GM21576 (cell line): ENCODE results near the gene NPY4R2.
"Not testable (repeated sequence)": the region's sequence is repeated elsewhere in the genome, so short reads cannot be mapped to it uniquely, and the experiment has no call there.

Source experiments
- ATAC-seq: cut with Tn5 transposase; IDR thresholded peaks from one replicate; pipeline ENCODE4 v1.9.1; 2021; ENCODE audit warnings: mild to moderate bottlenecking, moderate library complexity; ENCODE audit not compliant: unreplicated experiment

The NPY4R2 gene

GRCh38 chr10:47928225-47928624 lies 9.8 kb downstream of the NPY4R2 start:
- not testable (repeated sequence) for ATAC-seq

GRCh38 chr10:47932824-47933223 lies 14.4 kb downstream of the NPY4R2 start:
- ATAC-seq: not testable (repeated sequence)

- not testable (repeated sequence) for ATAC-seq
Measured at GRCh38 chr10:47933462-47933861, 15.0 kb downstream of the NPY4R2 start.

GRCh38 chr10:47936772-47937228 lies 18.3 kb downstream of the NPY4R2 start:
- ATAC-seq: not testable (repeated sequence)

GRCh38 chr10:47937634-47938033 lies 19.2 kb downstream of the NPY4R2 start:
- not testable (repeated sequence) for ATAC-seq

- not testable (repeated sequence) for ATAC-seq
Measured at GRCh38 chr10:47940821-47941220, 22.4 kb downstream of the NPY4R2 start.

- not testable (repeated sequence) for ATAC-seq
Measured at GRCh38 chr10:47941379-47941778, 22.9 kb downstream of the NPY4R2 start.

- not testable (repeated sequence) for ATAC-seq
Measured at GRCh38 chr10:47942351-47943019, 24.0 kb downstream of the NPY4R2 start.

- ATAC-seq: not testable (repeated sequence)
Measured at GRCh38 chr10:47943328-47943727, 24.9 kb downstream of the NPY4R2 start.

GRCh38 chr10:47947424-47947823 lies 29.0 kb downstream of the NPY4R2 start:
- not testable (repeated sequence) for ATAC-seq

GRCh38 chr10:47957158-47957557 lies 38.7 kb downstream of the NPY4R2 start:
- not testable (repeated sequence) for ATAC-seq

- ATAC-seq: not testable (repeated sequence)
Measured at GRCh38 chr10:47959677-47960076, 41.2 kb downstream of the NPY4R2 start.

- not testable (repeated sequence) for ATAC-seq
Measured at GRCh38 chr10:47960699-47961098, 42.2 kb downstream of the NPY4R2 start.

- not testable (repeated sequence) for ATAC-seq
Measured at GRCh38 chr10:47962785-47963184, 44.3 kb downstream of the NPY4R2 start.

- ATAC-seq: not testable (repeated sequence)
Measured at GRCh38 chr10:47964280-47965063, 46.0 kb downstream of the NPY4R2 start.

GRCh38 chr10:47968988-47969387 lies 50.5 kb downstream of the NPY4R2 start:
- ATAC-seq: not testable (repeated sequence)

- ATAC-seq: not testable (repeated sequence)
Measured at GRCh38 chr10:47970047-47970446, 51.6 kb downstream of the NPY4R2 start.

GRCh38 chr10:47971598-47971997 lies 53.1 kb downstream of the NPY4R2 start:
- not testable (repeated sequence) for ATAC-seq

GRCh38 chr10:47972077-47972476 lies 53.6 kb downstream of the NPY4R2 start:
- not testable (repeated sequence) for ATAC-seq
